ENCODE measurements around the gene ACKR1.

ACKR1 gene

GRCh38 chr1:159204161-159205141 is at the start of gene ACKR1:
TSS of gene ACKR1 (plus strand) at chr1:159204875. CDS start at chr1:159204960, 85 bp downstream.
- no peak for DNase-seq (ENCODE audit: low read depth)

GRCh38 chr1:159161001-159161718 is 43.5 kb upstream of the ACKR1 start:
- peak; percentile 79 for DNase-seq (ENCODE audit: low read depth)

- DNase-seq (ENCODE audit: low read depth), result no peak
Measured at GRCh38 chr1:159161719-159162026, 43.0 kb upstream of the ACKR1 start.

- no peak for DNase-seq (ENCODE audit: low read depth)
Measured at GRCh38 chr1:159162516-159163265, 42.0 kb upstream of the ACKR1 start.

- DNase-seq (ENCODE audit: low read depth), result no peak
Measured at GRCh38 chr1:159163614-159164228, 41.0 kb upstream of the ACKR1 start.

- no peak for DNase-seq (ENCODE audit: low read depth)
Measured at GRCh38 chr1:159168043-159168442, 36.6 kb upstream of the ACKR1 start.

- no peak for DNase-seq (ENCODE audit: low read depth)
Measured at GRCh38 chr1:159170639-159171038, 34.0 kb upstream of the ACKR1 start.

GRCh38 chr1:159171254-159171687 is 33.4 kb upstream of the ACKR1 start, which contains the start of gene CADM3:
TSS of gene CADM3 (plus strand) at chr1:159171615. CDS start at chr1:159171766, 151 bp downstream.
- no peak for DNase-seq (ENCODE audit: low read depth)

GRCh38 chr1:159171688-159172501 is 32.8 kb upstream of the ACKR1 start:
- DNase-seq (ENCODE audit: low read depth), result no peak

GRCh38 chr1:159172614-159173291 is 31.9 kb upstream of the ACKR1 start:
- DNase-seq (ENCODE audit: low read depth), result no peak

GRCh38 chr1:159173320-159173719 is 31.4 kb upstream of the ACKR1 start:
- DNase-seq (ENCODE audit: low read depth), result no peak

- no peak for DNase-seq (ENCODE audit: low read depth)
Measured at GRCh38 chr1:159175571-159175970, 29.1 kb upstream of the ACKR1 start.

GRCh38 chr1:159177272-159177907 is 27.3 kb upstream of the ACKR1 start:
- peak; percentile 17 for DNase-seq (ENCODE audit: low read depth)

GRCh38 chr1:159179906-159180305 is 24.8 kb upstream of the ACKR1 start:
- no peak for DNase-seq (ENCODE audit: low read depth)

- no peak for DNase-seq (ENCODE audit: low read depth)
Measured at GRCh38 chr1:159180516-159180915, 24.2 kb upstream of the ACKR1 start.

- no peak for DNase-seq (ENCODE audit: low read depth)
Measured at GRCh38 chr1:159181328-159182024, 23.2 kb upstream of the ACKR1 start.

- DNase-seq (ENCODE audit: low read depth), result no peak
Measured at GRCh38 chr1:159184201-159184600, 20.5 kb upstream of the ACKR1 start.

GRCh38 chr1:159185121-159185520 is 19.6 kb upstream of the ACKR1 start:
- no peak for DNase-seq (ENCODE audit: low read depth)

- no peak for DNase-seq (ENCODE audit: low read depth)
Measured at GRCh38 chr1:159187033-159187432, 17.6 kb upstream of the ACKR1 start.
